Esophagus mucosa (tissue), 1 donor: ENCODE results near the gene MEST. TPM values are rescaled to one million over a fixed set of nuclear protein-coding genes. Genes with fewer than 3 reads are reported as not detected.
"Not testable (repeated sequence)": the region's sequence is repeated elsewhere in the genome, so short reads cannot be mapped to it uniquely, and the experiment has no call there.

Source experiments
- ATAC-seq: fragments of 200-7000 bp; cut with Tn5 transposase; one replicate; pipeline ENCODE4 v1.9.1; 2020
- total RNA-seq: library from RNA; stranded (reverse); gene quantifications from one replicate; pipeline ENCODE4 v1.2.4, GENCODE V29; 2023
- donor health status: DM: yes; HTN: yes; CAD: no.

The MEST gene, protein sequence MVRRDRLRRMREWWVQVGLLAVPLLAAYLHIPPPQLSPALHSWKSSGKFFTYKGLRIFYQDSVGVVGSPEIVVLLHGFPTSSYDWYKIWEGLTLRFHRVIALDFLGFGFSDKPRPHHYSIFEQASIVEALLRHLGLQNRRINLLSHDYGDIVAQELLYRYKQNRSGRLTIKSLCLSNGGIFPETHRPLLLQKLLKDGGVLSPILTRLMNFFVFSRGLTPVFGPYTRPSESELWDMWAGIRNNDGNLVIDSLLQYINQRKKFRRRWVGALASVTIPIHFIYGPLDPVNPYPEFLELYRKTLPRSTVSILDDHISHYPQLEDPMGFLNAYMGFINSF
- 9.5 TPM for total RNA-seq

DNA sequence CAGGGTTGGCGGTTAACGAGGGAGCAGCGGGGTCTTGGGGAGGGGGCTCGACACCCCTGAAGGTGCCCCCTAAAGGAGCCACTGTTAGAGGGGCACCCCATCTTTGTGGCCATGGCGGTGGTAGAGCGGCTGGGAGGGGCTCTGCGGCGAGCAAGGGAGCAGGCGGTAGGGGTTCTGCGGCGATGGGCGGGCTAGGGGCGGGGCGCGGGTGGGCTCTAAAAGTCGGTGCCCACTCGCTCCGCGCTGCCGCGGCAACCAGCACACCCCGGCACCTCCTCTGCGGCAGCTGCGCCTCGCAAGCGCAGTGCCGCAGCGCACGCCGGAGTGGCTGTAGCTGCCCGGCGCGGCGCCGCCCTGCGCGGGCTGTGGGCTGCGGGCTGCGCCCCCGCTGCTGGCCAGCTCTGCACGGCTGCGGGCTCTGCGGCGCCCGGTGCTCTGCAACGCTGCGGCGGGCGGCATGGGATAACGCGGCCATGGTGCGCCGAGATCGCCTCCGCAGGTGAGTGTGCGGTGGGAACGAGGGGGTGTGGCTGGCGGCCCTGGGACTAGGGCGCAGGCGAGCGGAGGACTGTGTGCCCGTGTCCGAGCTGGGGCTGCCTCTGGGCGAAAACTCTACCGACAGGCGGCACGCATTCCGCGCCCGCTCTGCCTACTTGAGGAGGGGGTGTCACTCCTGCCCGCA, at the start of gene MEST:
Gene MEST (plus strand): TSS at position 245 of the 682 bp plus-strand sequence. CDS start 229 bp downstream, at position 474.
- ATAC-seq: peak; percentile 45

DNA sequence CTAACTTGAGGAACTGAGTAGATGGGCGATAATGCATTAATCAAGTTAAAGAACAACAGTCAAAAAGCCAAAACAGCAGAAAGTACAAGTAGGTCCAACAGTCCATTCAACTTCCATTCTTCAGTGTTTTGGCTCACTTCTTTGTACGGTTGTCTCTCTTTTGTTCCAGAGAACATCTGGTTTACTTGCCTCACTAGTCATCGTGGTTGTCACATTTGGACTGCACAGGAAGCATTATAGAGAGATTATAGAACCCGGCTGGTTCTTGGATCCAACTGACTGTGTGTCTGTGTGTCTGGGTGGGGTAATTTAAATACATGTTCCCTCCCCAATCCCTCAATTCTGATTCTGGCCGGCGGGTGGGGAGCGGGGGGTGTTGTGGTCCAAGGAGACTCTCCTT, 49.3 kb upstream of the MEST start:
- no peak for ATAC-seq

DNA sequence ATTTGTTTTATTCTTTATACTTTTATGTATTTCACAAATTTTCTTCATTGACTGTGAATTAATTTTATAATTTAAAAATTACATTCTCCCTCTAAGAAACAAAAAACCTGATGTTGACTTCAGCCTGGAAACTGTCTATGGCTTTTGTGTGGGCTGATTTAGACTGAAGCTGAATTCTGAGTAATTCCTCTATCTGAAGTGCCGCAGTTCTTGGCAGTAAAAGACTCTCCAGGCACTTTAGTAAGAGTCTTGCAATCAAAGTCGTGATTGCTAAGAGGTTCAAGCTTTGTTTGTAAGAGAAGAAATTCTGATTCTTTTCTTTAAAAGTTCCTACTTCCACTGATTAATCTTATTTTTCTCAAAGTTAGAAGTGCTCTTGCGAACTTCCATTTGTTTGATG, 47.7 kb upstream of the MEST start:
- no peak for ATAC-seq

DNA sequence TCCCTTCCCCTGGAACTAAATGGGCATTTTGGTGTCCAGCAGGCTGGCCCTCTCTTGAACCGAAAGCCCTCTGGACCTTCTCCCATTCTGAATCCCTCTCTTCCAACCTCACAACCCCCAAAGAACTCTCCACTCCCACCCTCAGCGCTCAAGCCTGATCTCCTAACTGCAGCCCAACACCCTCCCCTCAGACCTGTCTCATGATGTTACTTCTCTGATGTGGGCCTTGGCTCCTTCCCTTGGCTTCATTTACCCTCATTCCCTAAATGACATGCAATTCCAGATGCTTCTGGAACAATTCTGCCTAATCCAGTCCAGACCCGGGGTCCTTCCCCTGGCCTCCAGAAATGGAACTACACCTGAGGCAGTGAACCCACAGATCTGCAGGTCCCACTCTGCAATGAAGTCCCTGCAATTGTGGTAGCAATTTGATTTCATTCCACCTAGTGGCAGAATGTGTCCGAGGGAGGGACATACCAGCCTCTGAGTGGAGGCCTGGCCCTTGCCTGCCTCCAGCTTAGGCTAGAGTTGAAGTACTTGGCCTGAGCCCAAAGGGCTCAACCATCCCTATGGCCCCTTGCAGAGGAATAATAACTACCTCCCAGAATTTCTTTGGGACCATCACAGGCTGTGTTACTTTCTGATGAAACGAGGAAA, 47.0 kb upstream of the MEST start:
- ATAC-seq: no peak

DNA sequence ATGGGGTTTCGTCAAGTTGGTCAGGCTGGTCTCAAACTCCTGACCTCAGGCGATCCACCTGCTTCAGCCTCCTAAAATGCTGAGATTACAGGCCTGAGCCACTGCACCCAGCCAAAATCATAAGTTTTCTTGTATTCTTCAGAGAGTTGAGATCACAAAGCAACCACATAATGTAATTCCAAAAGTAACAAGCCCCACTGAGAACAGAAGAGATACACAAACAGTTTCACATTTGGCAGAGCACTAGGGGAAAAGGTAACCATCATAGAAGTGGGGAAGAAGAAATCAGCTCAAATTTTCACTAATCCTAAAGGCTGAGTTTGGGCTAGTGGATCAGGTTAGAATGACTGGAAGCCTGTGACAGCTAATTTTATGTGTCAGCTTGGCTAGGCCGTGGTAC, 45.6 kb upstream of the MEST start:
- ATAC-seq: no peak

DNA sequence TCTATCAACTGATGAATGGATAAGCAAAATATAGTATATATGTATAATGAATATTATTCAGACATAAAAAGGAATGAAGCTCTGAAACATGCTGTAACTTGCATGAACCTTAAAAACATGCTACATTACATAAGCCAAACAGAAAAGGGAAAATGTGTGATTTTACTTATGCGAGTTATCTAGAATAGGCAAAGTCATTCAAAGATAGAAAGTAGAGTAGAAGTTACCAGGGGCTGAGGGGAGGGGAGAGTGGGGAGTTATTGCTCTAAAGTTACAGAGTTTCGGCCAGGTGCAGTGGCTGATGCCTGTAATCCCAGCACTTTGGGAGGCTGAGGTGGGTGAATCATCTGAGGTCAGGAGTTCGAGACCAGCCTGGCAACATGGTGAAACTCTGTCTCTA, 40.5 kb upstream of the MEST start:
- not testable (repeated sequence) for ATAC-seq

DNA sequence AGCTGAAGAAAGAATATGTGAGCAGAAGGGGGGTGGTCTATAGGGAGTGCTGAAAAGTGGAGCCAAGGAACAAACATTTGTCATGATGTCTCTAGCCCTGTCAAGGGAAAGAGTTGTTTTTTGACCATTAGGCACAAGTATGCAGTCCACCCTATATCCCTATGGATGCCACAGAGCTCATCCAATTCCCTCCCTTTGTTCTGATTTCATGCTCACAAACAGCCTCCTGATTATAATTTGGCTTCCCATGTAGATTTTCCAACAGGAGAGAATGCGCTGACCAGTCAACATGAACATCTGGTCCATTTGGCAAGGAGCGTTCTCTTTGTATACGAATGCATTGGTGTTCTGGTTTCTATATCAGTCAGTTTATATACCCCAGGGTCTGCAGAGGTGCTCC, 38.9 kb upstream of the MEST start:
- no peak for ATAC-seq

DNA sequence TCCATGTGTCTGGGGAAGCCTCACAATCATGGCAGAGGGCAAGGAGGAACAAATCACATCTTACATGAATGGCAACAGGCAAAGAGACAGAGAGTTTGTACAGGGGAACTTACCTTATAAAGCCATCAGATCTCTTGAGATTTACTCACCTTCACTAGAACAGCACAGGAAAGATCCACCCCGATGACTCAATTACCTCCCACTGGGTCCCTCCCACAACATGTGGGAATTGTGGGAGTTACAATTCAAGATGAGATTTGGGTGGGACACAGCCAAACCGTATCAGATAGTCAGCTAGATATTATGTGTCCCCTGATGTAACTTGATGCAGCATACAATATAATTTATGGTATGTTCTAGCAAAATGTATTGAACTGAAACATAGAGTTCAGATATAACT, 36.9 kb upstream of the MEST start:
- ATAC-seq: no peak

DNA sequence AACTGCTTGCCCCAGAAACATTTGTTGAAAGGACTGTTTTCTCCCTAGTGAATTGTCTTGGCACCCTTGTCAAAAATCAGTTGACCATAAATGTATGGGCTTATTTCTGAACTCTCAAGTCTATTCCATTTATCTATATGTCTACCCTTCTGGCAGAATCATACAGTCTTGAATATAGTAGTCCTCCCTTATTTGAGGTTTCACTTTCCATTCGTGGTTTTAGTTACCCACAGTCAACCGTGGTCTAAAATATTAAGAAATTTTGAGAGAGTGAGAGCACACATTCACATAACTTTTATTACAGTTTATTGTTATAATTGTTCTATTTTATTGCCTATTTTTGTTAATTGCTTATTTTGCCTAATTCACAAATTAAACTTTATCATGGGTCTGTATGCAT, 33.6 kb upstream of the MEST start:
- no peak for ATAC-seq

DNA sequence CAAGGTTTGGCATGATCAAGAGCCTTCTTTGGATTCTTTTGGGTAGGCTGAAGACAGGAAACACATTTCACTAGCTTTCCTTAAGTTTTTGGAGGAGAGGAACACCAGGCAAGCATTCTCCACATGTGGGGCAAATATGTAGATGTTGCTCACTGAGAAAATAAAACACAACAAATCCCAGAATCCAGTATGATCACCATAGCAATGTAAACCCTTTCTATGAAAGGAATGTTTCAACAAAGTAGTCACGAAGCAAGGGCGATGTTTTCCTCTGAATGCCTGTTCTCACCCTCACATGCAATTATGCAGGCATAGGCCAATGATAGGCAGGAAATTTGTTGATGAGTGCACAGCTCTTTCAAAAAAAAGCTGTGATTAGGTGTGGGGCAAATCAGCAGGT, 30.6 kb upstream of the MEST start:
- no peak for ATAC-seq

DNA sequence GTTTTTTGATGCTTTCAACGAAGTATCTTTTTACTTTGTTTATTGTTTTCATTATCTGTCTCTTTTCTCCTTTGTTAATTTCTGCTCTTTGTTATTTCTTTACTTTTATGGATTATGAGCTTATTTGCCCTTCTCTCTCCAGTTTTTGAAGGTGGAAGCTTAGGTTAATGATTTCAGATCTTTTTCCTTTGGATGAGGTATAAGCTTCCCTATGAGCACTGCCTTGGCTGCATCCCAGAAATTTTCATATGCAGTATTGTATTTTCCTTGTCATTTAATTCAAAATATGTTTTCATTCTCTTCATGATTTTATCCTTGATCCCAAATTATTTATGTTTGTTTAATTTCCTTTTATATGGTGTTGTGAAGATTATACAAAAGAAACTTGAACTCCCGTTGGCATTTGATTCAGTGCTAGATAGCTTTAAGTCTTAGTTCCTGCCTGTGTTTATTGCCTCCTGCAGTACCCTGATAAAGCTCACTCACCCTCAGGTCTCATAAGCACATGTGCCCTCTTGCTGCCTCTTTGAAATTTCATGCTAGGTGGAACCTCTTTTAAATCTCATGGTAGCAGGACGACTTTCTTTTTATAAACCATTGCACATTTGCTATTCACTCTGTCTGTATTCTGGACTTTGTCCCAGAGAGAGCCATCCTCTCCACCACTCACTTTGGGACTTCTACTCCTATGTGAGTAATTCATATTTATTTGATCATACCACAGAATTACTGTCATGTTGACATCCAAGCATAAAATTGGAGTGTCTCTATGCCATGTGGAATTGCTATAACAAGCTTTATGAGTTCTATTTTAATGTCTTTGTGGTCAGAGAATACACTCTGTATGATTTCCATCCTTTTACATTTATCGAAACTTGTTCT, 28.1 kb upstream of the MEST start:
- ATAC-seq: no peak

DNA sequence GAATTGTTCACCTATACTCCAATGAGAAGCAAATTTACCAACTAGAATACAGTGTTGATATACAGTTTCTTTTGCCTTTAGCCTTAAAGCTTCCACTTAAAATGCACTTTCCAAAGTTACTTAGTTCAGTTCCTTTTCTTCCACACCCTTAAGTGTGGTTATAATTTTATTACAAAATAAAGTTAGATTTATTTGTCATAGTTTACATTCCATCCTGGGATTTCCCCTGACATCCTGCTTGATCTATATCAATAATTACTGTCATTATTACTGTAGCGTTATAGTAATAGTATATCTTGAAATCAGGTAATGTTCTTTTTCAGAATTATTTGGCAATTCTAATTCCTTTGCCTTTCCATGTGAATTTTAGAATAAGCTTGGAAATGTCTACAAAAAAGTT, 23.3 kb upstream of the MEST start:
- no peak for ATAC-seq

DNA sequence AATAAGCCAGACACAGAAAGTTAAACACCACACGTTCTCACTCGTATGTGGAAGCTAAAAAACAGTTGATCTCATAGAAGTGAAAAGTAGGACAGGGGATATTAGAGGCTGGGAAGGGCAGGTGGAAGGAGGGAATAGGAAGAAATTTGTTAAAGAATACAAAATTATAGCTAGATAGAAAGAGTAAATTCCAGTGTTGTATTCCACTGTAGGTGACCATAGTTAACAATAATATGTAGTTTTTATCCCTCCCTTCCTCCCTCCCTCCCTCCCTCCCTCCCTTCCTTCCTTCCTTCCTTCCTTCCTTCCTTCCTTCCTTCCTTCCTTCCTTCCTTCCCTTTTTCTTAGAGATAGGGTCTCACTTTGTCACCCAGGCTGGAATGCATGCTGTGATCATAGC, 19.9 kb upstream of the MEST start:
- no peak for ATAC-seq

DNA sequence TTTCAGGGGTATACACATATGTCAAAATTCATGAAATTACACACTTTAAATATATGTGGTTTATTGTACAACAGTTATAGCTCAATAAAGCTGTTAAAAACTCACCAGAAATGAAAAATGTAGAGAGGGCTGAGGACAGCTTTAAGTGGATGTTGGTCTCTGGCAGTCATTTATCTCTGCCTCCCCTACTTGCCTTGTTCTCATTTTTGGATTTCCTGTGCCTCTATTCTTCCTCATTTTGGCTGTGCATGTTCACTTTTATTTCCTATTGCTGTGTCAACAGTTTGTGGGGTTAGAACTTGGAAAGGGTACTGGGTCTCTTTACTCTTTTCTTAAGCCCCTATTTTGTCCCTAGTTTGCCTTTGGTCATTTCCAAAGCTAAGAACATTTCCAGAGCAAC, 18.6 kb upstream of the MEST start:
- no peak for ATAC-seq

DNA sequence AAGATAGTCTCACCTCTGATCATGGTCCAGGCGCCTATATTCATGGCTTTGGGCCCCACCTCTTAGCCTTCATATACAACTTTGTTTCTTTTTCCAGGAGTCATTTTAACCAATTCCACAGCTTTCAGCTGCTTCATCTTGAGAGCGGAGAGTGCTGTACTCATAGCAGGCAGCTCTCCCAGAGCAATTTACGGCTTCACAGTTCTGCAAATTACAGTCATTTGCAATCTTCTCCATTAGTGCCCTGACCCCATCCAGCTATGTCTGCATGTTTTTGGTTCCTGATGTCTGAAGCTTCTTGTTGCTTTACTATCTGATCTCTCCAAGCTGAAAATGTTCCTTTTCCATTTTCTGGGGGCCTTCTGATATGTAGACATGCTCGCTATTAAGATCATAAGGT, 18.0 kb upstream of the MEST start:
- no peak for ATAC-seq

DNA sequence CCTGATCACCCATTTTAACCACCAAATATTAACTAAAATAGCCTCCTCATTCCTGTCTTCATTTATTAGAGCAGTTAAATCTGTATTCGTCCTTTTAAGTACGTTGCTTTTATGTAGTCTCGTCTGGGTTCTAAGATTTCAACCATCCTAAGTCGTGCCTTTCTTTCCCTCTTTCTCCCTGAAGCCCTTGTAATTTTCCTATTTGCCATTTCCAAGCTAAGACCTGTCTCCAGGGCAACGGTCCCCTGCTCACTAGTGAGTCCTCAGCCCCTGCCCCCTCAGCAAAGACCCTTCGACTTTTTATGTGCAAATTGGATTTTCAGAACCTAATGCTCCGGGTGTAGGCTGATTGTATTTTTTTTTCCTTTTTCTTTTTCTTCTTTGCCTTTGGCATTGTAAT, 16.1 kb upstream of the MEST start:
- ATAC-seq: no peak

DNA sequence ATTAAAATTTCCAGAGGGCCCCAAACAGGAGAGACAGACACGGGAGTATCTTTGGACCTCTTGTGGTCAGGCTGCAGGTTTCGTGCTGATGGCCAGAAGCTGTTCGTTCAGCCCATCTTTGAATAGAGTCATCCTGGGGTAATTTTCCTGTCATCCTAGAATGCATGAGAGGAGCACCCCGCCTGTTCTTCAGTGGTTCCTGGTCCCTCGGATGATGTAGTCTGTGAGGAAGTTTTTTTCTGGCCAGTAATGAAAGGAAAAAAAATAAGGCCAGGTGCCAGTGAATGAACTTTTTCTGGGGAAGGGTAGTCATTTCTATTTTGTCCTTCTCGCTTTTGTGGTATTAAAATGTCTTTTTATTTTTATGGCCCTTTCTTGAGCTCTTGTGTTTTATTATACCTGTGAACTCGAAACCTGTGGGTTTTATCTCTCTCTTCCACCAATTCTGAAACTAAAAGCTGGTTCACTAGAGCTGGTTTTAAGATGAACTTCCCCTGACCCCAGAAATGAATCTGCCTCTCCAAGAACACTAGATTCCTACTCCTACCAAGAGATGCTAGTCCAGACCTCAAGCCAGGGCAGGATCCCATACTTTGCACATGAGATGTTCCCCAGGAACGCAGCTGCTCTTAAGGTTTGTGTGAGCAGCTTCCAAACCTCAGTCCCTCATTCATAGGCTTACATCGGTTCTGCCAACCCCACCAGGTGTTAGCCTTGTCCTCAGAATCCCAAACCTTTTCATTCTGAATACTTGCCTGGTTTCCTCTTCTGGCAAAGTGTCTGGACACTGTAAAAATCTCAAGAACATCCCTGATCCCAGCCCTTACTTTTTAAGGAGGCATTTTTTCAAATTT, 15.4 kb upstream of the MEST start:
- ATAC-seq: no peak

DNA sequence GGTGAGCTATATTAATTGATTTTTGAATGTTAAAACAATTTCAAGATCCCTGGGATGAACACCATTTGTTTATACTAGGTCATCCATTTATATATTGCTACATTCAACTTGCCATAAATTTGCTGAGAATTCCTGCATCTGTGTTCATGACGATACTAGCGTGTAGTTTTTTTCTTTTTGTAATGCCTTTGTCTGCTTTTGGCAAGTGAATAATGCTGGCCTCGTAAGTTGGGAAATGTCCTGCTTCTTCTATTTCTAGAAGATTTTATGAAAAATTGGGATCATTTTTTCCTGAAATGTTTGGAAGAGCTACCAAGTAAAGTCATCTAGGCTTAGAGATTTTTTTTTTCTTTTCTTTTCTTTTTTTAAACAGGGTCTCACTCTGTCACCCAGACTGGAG, 12.9 kb upstream of the MEST start:
- ATAC-seq: no peak

DNA sequence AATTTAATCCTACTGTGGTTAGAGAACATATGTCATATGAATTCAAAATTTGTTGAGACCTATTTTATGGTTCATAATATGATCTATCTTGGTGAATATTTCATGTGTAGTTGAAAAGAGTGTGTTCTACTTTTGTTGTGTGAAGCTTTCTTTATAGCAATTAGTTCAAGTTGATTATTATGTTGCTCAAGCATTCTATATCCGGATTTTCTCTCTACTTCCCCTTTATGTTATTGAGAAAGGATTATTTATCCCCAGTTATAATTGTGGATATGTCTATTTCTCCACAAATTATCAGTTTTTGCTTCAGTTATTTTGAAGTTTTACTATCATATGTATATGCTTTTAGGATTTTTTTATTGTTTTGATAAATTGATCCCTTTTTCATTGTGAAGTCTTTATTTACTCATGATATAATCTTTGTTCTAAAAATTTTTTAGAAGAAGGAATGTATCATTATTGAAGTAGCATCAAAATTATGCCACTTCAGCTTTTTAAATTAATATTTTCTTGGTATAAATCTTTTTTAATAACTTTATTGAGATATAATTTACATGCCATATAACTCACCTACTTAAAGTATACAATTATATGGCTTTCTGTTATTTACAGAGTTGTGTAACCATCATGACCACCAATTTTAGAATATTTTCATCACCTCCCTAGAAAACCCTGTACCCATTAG, 12.0 kb upstream of the MEST start:
- ATAC-seq: no peak

DNA sequence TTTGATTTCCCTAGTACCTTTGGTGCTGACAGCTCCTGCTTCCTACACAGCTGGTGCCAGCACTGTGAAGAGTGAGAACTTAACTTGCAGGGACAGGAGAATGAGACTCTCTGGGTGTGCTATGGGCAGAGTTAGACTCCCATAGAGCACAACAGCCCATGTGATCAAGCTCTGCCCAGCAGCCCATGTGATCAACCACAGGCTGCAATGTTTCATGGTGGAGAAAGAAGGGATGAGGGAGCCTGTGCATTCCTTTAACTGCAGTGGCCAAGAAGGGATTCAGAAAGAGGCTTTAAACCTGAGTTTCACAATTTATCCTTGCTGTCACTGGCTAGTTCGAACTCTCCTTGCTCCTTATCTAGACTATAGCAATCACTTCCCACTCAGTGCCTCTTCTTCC, 10.0 kb upstream of the MEST start:
- no peak for ATAC-seq

DNA sequence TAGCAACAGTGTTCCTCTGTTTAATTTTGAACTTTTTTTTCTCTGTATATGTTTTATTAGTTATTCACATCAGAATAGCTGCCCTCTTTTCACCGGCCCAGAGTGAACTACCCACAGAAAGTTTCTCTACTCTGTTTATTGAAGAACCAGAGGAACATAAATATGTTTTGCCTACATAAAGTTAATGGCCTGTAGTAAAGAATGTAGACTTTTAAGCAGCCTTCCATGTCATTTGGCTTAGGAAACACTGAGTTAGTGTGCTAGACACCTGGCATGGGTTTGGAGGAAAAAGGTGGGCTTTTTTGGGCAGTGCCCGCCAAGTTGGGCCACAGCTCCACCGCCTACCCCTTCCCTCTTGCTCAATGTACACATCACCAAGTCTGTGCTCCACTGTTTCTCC, 8.9 kb upstream of the MEST start:
- no peak for ATAC-seq
